Right lobe of liver (tissue), 4 donors: ENCODE results near the gene ROR2.

ENCODE experiments used
- POLR2A ChIP-seq: fragments of 450-650 bp; IDR thresholded peaks from one replicate; pipeline ENCODE4 v1.6.1; 2017; ENCODE audit warnings: antibody characterized with exemption, mild to moderate bottlenecking
- TF ChIP-seq, protein P1 (sequence below), 4 donors: fragments of 200-600 bp in 3 of 4; fragments of 450-650 bp in 1 of 4; IDR thresholded peaks; one replicate each; pipeline versions ENCODE4 v1.5.1 to v1.8.0; 2016 to 2022; ENCODE audit warnings: antibody characterized with exemption in 4 of 4, mild to moderate bottlenecking in 2 of 4
- donor health status: DM: no; HTN: no; CAD: no.
- donor health status: DM: no; HTN: no; CAD: no.
- donor health status: DM: no; HTN: yes; CAD: no.

- TF ChIP-seq, protein P1, sequence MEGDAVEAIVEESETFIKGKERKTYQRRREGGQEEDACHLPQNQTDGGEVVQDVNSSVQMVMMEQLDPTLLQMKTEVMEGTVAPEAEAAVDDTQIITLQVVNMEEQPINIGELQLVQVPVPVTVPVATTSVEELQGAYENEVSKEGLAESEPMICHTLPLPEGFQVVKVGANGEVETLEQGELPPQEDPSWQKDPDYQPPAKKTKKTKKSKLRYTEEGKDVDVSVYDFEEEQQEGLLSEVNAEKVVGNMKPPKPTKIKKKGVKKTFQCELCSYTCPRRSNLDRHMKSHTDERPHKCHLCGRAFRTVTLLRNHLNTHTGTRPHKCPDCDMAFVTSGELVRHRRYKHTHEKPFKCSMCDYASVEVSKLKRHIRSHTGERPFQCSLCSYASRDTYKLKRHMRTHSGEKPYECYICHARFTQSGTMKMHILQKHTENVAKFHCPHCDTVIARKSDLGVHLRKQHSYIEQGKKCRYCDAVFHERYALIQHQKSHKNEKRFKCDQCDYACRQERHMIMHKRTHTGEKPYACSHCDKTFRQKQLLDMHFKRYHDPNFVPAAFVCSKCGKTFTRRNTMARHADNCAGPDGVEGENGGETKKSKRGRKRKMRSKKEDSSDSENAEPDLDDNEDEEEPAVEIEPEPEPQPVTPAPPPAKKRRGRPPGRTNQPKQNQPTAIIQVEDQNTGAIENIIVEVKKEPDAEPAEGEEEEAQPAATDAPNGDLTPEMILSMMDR (IDR thresholded peaks at IDR 0.05), result no peak
- no peak for TF ChIP-seq POLR2A
These were observed 216.9 kb downstream of the ROR2 start for GRCh38 chr9:91733006-91733624.
